HepG2 (cell line): ENCODE results near the gene ZFYVE26. TPM values are rescaled to one million over a fixed set of nuclear protein-coding genes. Genes with fewer than 3 reads are reported as not detected.
"Not testable (repeated sequence)": the region's sequence is repeated elsewhere in the genome, so short reads cannot be mapped to it uniquely, and the experiment has no call there.

ENCODE experiments used
- ATAC-seq: fragments of 200-7000 bp; cut with Tn5 transposase; 3 replicates; pipeline ENCODE4 v1.9.1; 2020; ENCODE audit warnings: mild to moderate bottlenecking, moderate library complexity
- BruUV-seq: library from RNA; stranded (reverse); fragments of 400-500 nt; replicated peaks from 2 replicates; lab custom pipeline; 2021; lab: Mats Ljungman, UMichigan
- CTCF ChIA-PET: fragments of 300-600 bp; formaldehyde crosslinking; extraction: SDS; loops from one replicate; lab custom pipeline; 2021; ENCODE audit warnings: low total read pairs, inconsistent platforms, low intra/inter-chr PET ratio; lab: Yijun Ruan, JAX
- POLR2A ChIA-PET: fragments of 350-600 bp; sonication (Branson Sonifier 250); formaldehyde crosslinking; loops from one replicate; lab custom pipeline; 2020; ENCODE audit warnings: antibody characterized with exemption, inconsistent platforms; lab: Yijun Ruan, JAX
- DNase-seq: peaks from one replicate; pipeline ENCODE4 v3.0.0-alpha.2; 2015; ENCODE audit warnings: low spot score
- FAIRE-seq: peaks from 3 replicates; lab custom pipeline; 2011; peaks lifted over from hg19 to GRCh38; lab: Jason Lieb, UNC
- H2AFZ ChIP-seq: one replicate; pipeline ENCODE4 v1.6.1; 2011; ENCODE audit warnings: low read length, inconsistent platforms
- H3K27ac ChIP-seq: fragments of 300-600 bp; 3 replicates; pipeline ENCODE4 v1.8.0; 2011; ENCODE audit warnings: mixed run types, mild to moderate bottlenecking, mixed read lengths, low read length, inconsistent platforms; ENCODE audit not compliant: insufficient read depth; ENCODE audit errors: extremely low read length
- H3K27me3 ChIP-seq, 2 experiments: fragments of 200-600 bp in 1 of 2; 2 replicates in 1 of 2; 3 replicates in 1 of 2; pipeline versions ENCODE4 v1.6.0 to v1.8.0; 2011; ENCODE audit warnings: low read length in 2 of 2, mild to moderate bottlenecking in 2 of 2, moderate library complexity in 2 of 2, inconsistent platforms in 1 of 2; ENCODE audit not compliant: insufficient read depth in 2 of 2, control insufficient read depth in 1 of 2
- H3K36me3 ChIP-seq, 2 experiments: fragments of 200-600 bp in 1 of 2; replicated peaks in 1 of 2; 2 replicates in 1 of 2; 3 replicates in 1 of 2; pipeline versions ENCODE4 v1.5.1 to v1.8.0; 2011; ENCODE audit warnings: low read length in 2 of 2, inconsistent platforms in 1 of 2; ENCODE audit not compliant: insufficient read depth in 2 of 2, control insufficient read depth in 1 of 2
- H3K4me1 ChIP-seq: 2 replicates; pipeline ENCODE4 v1.5.1; 2012; ENCODE audit warnings: low read length, inconsistent platforms; ENCODE audit not compliant: insufficient read depth
- H3K4me2 ChIP-seq: 2 replicates; pipeline ENCODE4 v1.6.0; 2011; ENCODE audit warnings: low read depth, low read length, inconsistent platforms
- H3K4me3 ChIP-seq, 3 experiments: fragments of 200-600 bp in 1 of 3; sonication (generic), shearing (Covaris generic) in 1 of 3; replicated peaks in 1 of 3; 2 replicates each; pipeline ENCODE4 v1.5.1; 2011 to 2016; ENCODE audit warnings: low read length in 3 of 3, inconsistent platforms in 2 of 3, low read depth in 2 of 3, mild to moderate bottlenecking in 2 of 3, control low read depth in 1 of 3, mixed read lengths in 1 of 3; ENCODE audit not compliant: insufficient read depth in 1 of 3
- H3K79me2 ChIP-seq: one replicate; pipeline ENCODE4 v1.6.1; 2011; ENCODE audit warnings: low read length, inconsistent platforms; ENCODE audit not compliant: insufficient read depth
- H3K9ac ChIP-seq: 2 replicates; pipeline ENCODE4 v1.6.0; 2011; ENCODE audit warnings: mild to moderate bottlenecking, low read depth, low read length, inconsistent platforms; ENCODE audit not compliant: insufficient read depth
- H3K9me3 ChIP-seq: 2 replicates; pipeline ENCODE4 v1.5.1; 2012; ENCODE audit warnings: mild to moderate bottlenecking, low read length
- H4K20me1 ChIP-seq: 2 replicates; pipeline ENCODE4 v1.6.0; 2011; ENCODE audit warnings: inconsistent platforms, mild to moderate bottlenecking, low read length, moderate library complexity; ENCODE audit not compliant: insufficient read depth
- FOXP4 ChIP-seq: sonication (generic); formaldehyde crosslinking; IDR thresholded peaks from 2 replicates; pipeline ENCODE4 v1.4.0; 2020; ENCODE audit warnings: missing genetic modification reagents
- ZNF629 ChIP-seq: sonication (generic); formaldehyde crosslinking; conservative IDR thresholded peaks from 2 replicates; pipeline ENCODE4 v1.5.0; 2020; ENCODE audit warnings: missing genetic modification reagents
- ZNF770 ChIP-seq: sonication (generic); formaldehyde crosslinking; IDR thresholded peaks from 2 replicates; pipeline ENCODE4 v1.5.0; 2020; ENCODE audit warnings: mild to moderate bottlenecking, missing genetic modification reagents
- WGBS: methylation state at CpG from one replicate; pipeline ENCODE4 v1.1.6; 2017; ENCODE audit warnings: low lambda C conversion rate; 5-methylcytosine and 5-hydroxymethylcytosine counted together
- in situ Hi-C: cut with HindIII; loops from 2 replicates; pipeline ENCODE4 v1.10.0; 2017; ENCODE audit warnings: low pct_unique_long_range_greater_than_20kb; ENCODE audit not compliant: extremely low pct_ligation_motif_present
- intact Hi-C: fragments of 100-400 bp; cut with micrococcal nuclease; formaldehyde crosslinking; loops from one replicate; pipeline ENCODE4 v1.10.0; 2022; ENCODE audit not compliant: unreplicated experiment
- polyA plus RNA-seq, 8 experiments: library from polyadenylated mRNA; depleted of rRNA in 3 of 8; stranded (reverse) in 7 of 8; unstranded in 1 of 8; fragments of >200 nt; fragmentation: Illumina TruSeq in 4 of 8; extraction: Trizol in 4 of 8; gene quantifications; 2 replicates each; pipeline versions ENCODE4 v1.2.1 to v1.2.3, GENCODE V29; 2011 to 2016; ENCODE audit warnings: low read depth in 4 of 8, missing spikeins in 1 of 8, mixed read lengths in 1 of 8; ENCODE audit not compliant: insufficient read depth in 1 of 8
- total RNA-seq, 5 experiments: library from RNA; depleted of rRNA; stranded (reverse); fragments of >200 nt; fragmentation: Illumina TruSeq; extraction: Trizol; gene quantifications; 2 replicates each; pipeline ENCODE4 v1.2.3, GENCODE V29; 2016; ENCODE audit warnings: low read depth in 1 of 5

ZFYVE26 gene
- total and polyA plus RNA-seq, 2 of the 13 experiments (the other 11 are each of a cell fraction or from before 2014, with no cell fraction given): 13.6 to 16.4 TPM

GRCh38 chr14:67701492-67701891 is 114.9 kb downstream of the ZFYVE26 start, which contains the start of gene RDH12:
RDH12 (plus strand) TSS chr14:67701886; CDS start chr14:67722643, 20,757 bp downstream.
- in situ Hi-C loops: loop anchor here (5.0 to 10.0 kb wide), 3 partner anchors 34 to 117 kb away; partner anchors contain the start of gene ARG2
- POLR2A ChIA-PET: not testable (repeated sequence)

GRCh38 chr14:67698179-67698578 is 118.2 kb downstream of the ZFYVE26 start:
- Histone ChIP-seq H3K79me2 (peaks cover 20% of the 10 kb centered on the region), H4K20me1 (peaks cover under 1% of the 10 kb centered on the region), H3K9me3 (no peaks in the 10 kb centered on the region), H3K36me3 (peaks cover 0 to under 1% of the 10 kb centered on the region in 2 experiments; a peak in 1 of 5 replicates), H3K4me2 (peak overlapping the region; percentile 21; the same call in 1 of the 2 replicates), H3K27ac (no peak overlapping the region), H2AFZ (no peak overlapping the region), H3K4me1 (peaks cover 47% of the 10 kb centered on the region), H3K9ac (no peak overlapping the region), H3K4me3 (no peak overlapping the region), H3K27me3 (no peaks in the 10 kb centered on the region; a peak in 1 of 5 replicates)
- ATAC-seq: no peak
- ChIA-PET POLR2A (interaction anchor here (0.8 to 1.2 kb wide), 3 partner anchors 23 to 98 kb away, joined by 3 to 5 read pairs (median 4); partner anchors contain the start of gene PIGH), CTCF (no interaction called here)
- in situ Hi-C loops: no loop called here
- BruUV-seq: no TSS peak
- intact Hi-C loops: no loop called here
- 0% methylated on average over 1 of the region's 1 CpG for WGBS
- no peak for DNase-seq
- no peak for FAIRE-seq
- TF ChIP-seq ZNF629 (CRISPR knock-in tag) (peak; percentile 67), FOXP4 (CRISPR knock-in tag) (no peak), ZNF770 (CRISPR knock-in tag) (peak; percentile 94)

More at GRCh38 chr14:67701492-67701891, 114.9 kb downstream of the ZFYVE26 start, which contains the start of gene RDH12:
- not testable (repeated sequence) for H2AFZ ChIP-seq, H4K20me1 ChIP-seq, H3K27ac ChIP-seq, H3K4me3 ChIP-seq, DNase-seq, H3K9ac ChIP-seq, H3K27me3 ChIP-seq, ATAC-seq, H3K9me3 ChIP-seq, BruUV-seq, FAIRE-seq, H3K79me2 ChIP-seq, H3K4me2 ChIP-seq, H3K36me3 ChIP-seq
- WGBS: 79% methylated on average over 8 of the region's 8 CpGs
- H3K4me1 ChIP-seq: peaks cover 47% of the 10 kb centered on the region
- CTCF ChIA-PET: interaction anchor here (1.1 kb wide), 1 partner anchor 82 kb away, joined by 3 read pairs; the partner anchor contains the start of gene ARG2
- intact Hi-C loops: loop anchor here (10.0 kb wide), 3 partner anchors 63 to 277 kb away; no protein-coding TSS in a partner anchor
